ENCODE data around the gene PDE11A.

GRCh38 chr2:177651833-177652232, 420.7 kb downstream of the PDE11A start:
- TF ChIP-seq POLR2A (IDR thresholded peaks at IDR 0.05; ENCODE audit: low read depth, low read length) (no peak), POLR2AphosphoS5 (IDR thresholded peaks at IDR 0.05; ENCODE audit: low read depth, low read length) (no peak), SPI1 (IDR thresholded peaks at IDR 0.05; ENCODE audit: low read depth, low read length) (no peak), TAF1 (IDR thresholded peaks at IDR 0.05; ENCODE audit: low read depth, low read length) (no peak), POU2F2 (IDR thresholded peaks at IDR 0.05; ENCODE audit: low read depth, low read length) (no peak), PAX5 (IDR thresholded peaks at IDR 0.05; ENCODE audit: insufficient read depth, low read length, severe bottlenecking) (no peak)
